CD4-positive, alpha-beta T cell (primary cell): ENCODE measurements around the gene PRF1. TPM values are rescaled to one million over a fixed set of nuclear protein-coding genes. Genes with fewer than 3 reads are reported as not detected.
A peak's percentile ranks its signal among the peaks of the same experiment; 100 is the strongest.

Experiments
- ATAC-seq: fragments of 200-7000 bp; cut with Tn5 transposase; one replicate; pipeline ENCODE4 v1.10.0; 2022; ENCODE audit warnings: mild to moderate bottlenecking; ENCODE audit not compliant: poor library complexity
- CTCF ChIA-PET: fragments of 350-600 bp; sonication (Branson Sonifier 250); formaldehyde crosslinking; loops from one replicate; lab custom pipeline; 2021; ENCODE audit warnings: antibody characterized with exemption, inconsistent platforms; lab: Charles Lee
- POLR2A ChIA-PET: fragments of 350-600 bp; sonication (Branson Sonifier 250); formaldehyde crosslinking; loops from one replicate; lab custom pipeline; 2021; ENCODE audit warnings: antibody characterized with exemption, inconsistent platforms; lab: Charles Lee
- DNase-seq, 14 experiments: peaks; one replicate each; pipeline ENCODE4 v3.0.0-alpha.2; 2013 to 2020; ENCODE audit warnings: mixed read lengths in 2 of 14
- H3K27ac ChIP-seq, 2 donors: one replicate each; pipeline versions ENCODE4 v1.5.1 to v1.7.0; 2013; ENCODE audit warnings: low read length in 2 of 2, low read depth in 1 of 2, mild to moderate bottlenecking in 1 of 2
- H3K27me3 ChIP-seq, 2 experiments: 1 replicate in 1 of 2; 2 replicates in 1 of 2; pipeline versions ENCODE4 v1.6.1 to v1.7.0; 2013; ENCODE audit warnings: low read length in 2 of 2, control low read depth in 1 of 2, mild to moderate bottlenecking in 1 of 2, moderate library complexity in 1 of 2; ENCODE audit not compliant: insufficient read depth in 2 of 2, control insufficient read depth in 1 of 2
- H3K36me3 ChIP-seq: one replicate; pipeline ENCODE4 v1.6.1; 2013; ENCODE audit warnings: low read length, control low read depth; ENCODE audit not compliant: insufficient read depth
- H3K4me1 ChIP-seq: one replicate; pipeline ENCODE4 v1.6.1; 2013; ENCODE audit warnings: low read length, control low read depth; ENCODE audit not compliant: insufficient read depth
- H3K4me3 ChIP-seq: one replicate; pipeline ENCODE4 v1.5.1; 2013; ENCODE audit warnings: mild to moderate bottlenecking, low read length, moderate library complexity
- H3K9me3 ChIP-seq, 2 experiments: 1 replicate in 1 of 2; 2 replicates in 1 of 2; pipeline versions ENCODE4 v1.6.1 to v1.7.0; 2013; ENCODE audit warnings: low read length in 2 of 2, mild to moderate bottlenecking in 2 of 2, control low read depth in 1 of 2, moderate library complexity in 1 of 2; ENCODE audit not compliant: control insufficient read depth in 1 of 2, insufficient read depth in 1 of 2
- H3K27ac Mint-ChIP-seq: one replicate; pipeline ENCODE4 v1.8.0; 2020; ENCODE audit warnings: mixed read lengths
- H3K27me3 Mint-ChIP-seq: one replicate; pipeline ENCODE4 v1.8.0; 2021; ENCODE audit warnings: mixed read lengths
- H3K36me3 Mint-ChIP-seq: one replicate; pipeline ENCODE4 v1.8.0; 2021; ENCODE audit warnings: low read depth, mixed read lengths
- H3K4me1 Mint-ChIP-seq: one replicate; pipeline ENCODE4 v1.8.0; 2021; ENCODE audit warnings: low read depth, mixed read lengths
- H3K4me3 Mint-ChIP-seq: one replicate; pipeline ENCODE4 v1.8.0; 2020; ENCODE audit warnings: mild to moderate bottlenecking, mixed read lengths
- H3K9me3 Mint-ChIP-seq: one replicate; pipeline ENCODE4 v1.8.0; 2020; ENCODE audit warnings: mixed read lengths
- intact Hi-C, 2 experiments: fragments of 100-400 bp; cut with DNase I in 1 of 2; cut with micrococcal nuclease in 1 of 2; formaldehyde crosslinking; loops; one replicate each; pipeline versions ENCODE4 v1.15.1 to v1.9.0; 2023 to 2025; cut with DNase I, micrococcal nuclease
- total RNA-seq, 174 experiments: library from RNA in 2 of 174; stranded (reverse) in 2 of 174; gene quantifications; one replicate each; pipeline ENCODE4 v1.2.3 and lab custom pipeline; 2021 to 2026
- TF ChIP-seq, protein P1 (sequence below): fragments of 200-600 bp; IDR thresholded peaks from one replicate; pipeline ENCODE4 v1.8.0; 2022; ENCODE audit warnings: antibody characterized with exemption, mild to moderate bottlenecking

Gene PRF1
- total RNA-seq, 2 experiments from 2014 or later = 7.4 to 9.4 TPM

GRCh38 chr10:70559861-70560260 lies 42.7 kb downstream of the PRF1 start:
- H3K4me3 ChIP-seq = no peak overlapping the region
- H3K4me3 Mint-ChIP-seq = peak overlapping the region; percentile 8

GRCh38 chr10:70558871-70559810 lies 43.4 kb downstream of the PRF1 start:
- H3K27me3 Mint-ChIP-seq = no peaks in the 10 kb centered on the region
- no peaks in the 10 kb centered on the region for H3K9me3 Mint-ChIP-seq
- peak overlapping the region; percentile 64 for H3K4me3 Mint-ChIP-seq
- DNase-seq = peak; percentile 38 to 75 (median 58)
- H3K9me3 ChIP-seq = no peaks in the 10 kb centered on the region
- ChIA-PET POLR2A (interaction anchor here (1.2 kb wide), 1 partner anchor 17 kb away, joined by 3 read pairs; no protein-coding TSS in a partner anchor), CTCF (interaction anchor here (0.9 to 1.2 kb wide), 3 partner anchors 9 to 43 kb away, joined by 4 to 7 read pairs (median 5); partner anchors contain the start of gene PRF1)
- intact Hi-C loops = loop anchor here in 1 of 2 experiments (1.0 kb wide), 1 partner anchor 200 kb away; no protein-coding TSS in a partner anchor
- H3K27ac Mint-ChIP-seq = no peak overlapping the region
- H3K36me3 Mint-ChIP-seq = no peaks in the 10 kb centered on the region
- H3K4me1 Mint-ChIP-seq = peaks cover 9% of the 10 kb centered on the region
- H3K27ac ChIP-seq = no peak overlapping the region
- peaks cover 9% of the 10 kb centered on the region for H3K4me1 ChIP-seq
- ATAC-seq = peak; percentile 95
- H3K36me3 ChIP-seq = no peaks in the 10 kb centered on the region
- H3K4me3 ChIP-seq = peak overlapping the region; percentile 52
- no peaks in the 10 kb centered on the region for H3K27me3 ChIP-seq
- TF ChIP-seq, protein P1, sequence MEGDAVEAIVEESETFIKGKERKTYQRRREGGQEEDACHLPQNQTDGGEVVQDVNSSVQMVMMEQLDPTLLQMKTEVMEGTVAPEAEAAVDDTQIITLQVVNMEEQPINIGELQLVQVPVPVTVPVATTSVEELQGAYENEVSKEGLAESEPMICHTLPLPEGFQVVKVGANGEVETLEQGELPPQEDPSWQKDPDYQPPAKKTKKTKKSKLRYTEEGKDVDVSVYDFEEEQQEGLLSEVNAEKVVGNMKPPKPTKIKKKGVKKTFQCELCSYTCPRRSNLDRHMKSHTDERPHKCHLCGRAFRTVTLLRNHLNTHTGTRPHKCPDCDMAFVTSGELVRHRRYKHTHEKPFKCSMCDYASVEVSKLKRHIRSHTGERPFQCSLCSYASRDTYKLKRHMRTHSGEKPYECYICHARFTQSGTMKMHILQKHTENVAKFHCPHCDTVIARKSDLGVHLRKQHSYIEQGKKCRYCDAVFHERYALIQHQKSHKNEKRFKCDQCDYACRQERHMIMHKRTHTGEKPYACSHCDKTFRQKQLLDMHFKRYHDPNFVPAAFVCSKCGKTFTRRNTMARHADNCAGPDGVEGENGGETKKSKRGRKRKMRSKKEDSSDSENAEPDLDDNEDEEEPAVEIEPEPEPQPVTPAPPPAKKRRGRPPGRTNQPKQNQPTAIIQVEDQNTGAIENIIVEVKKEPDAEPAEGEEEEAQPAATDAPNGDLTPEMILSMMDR = peak; percentile 53

More at GRCh38 chr10:70559861-70560260, 42.7 kb downstream of the PRF1 start:
- Mint-ChIP-seq H3K9me3 (no peaks in the 10 kb centered on the region), H3K27ac (no peak overlapping the region), H3K4me1 (peaks cover 9% of the 10 kb centered on the region), H3K27me3 (no peaks in the 10 kb centered on the region), H3K36me3 (no peaks in the 10 kb centered on the region)
- DNase-seq = no peak
- TF ChIP-seq, protein P1 = no peak
- CTCF ChIA-PET = no interaction called here
- no peak overlapping the region for H3K27ac ChIP-seq
- ATAC-seq = no peak
- POLR2A ChIA-PET = interaction anchor here (1.2 kb wide), 1 partner anchor 16 kb away, joined by 3 read pairs; no protein-coding TSS in a partner anchor
- H3K4me1 ChIP-seq = peaks cover 9% of the 10 kb centered on the region
- intact Hi-C loops = loop anchor here (1.0 to 10.0 kb wide), 2 partner anchors 115 to 199 kb away; partner anchors contain the start of gene ADAMTS14 (in 1 of the 2)
- H3K9me3 ChIP-seq = no peaks in the 10 kb centered on the region
- no peaks in the 10 kb centered on the region for H3K36me3 ChIP-seq
- no peaks in the 10 kb centered on the region for H3K27me3 ChIP-seq

- no peak overlapping the region for H3K27ac ChIP-seq
- H3K9me3 ChIP-seq = no peaks in the 10 kb centered on the region
- Mint-ChIP-seq H3K27me3 (no peaks in the 10 kb centered on the region), H3K4me1 (peaks cover 9% of the 10 kb centered on the region), H3K36me3 (no peaks in the 10 kb centered on the region), H3K4me3 (no peak overlapping the region), H3K9me3 (no peaks in the 10 kb centered on the region), H3K27ac (no peak overlapping the region)
- peaks cover 9% of the 10 kb centered on the region for H3K4me1 ChIP-seq
- TF ChIP-seq, protein P1 = no peak
- POLR2A ChIA-PET = no interaction called here
- no peak for DNase-seq
- intact Hi-C loops = no loop called here
- no peaks in the 10 kb centered on the region for H3K27me3 ChIP-seq
- no peaks in the 10 kb centered on the region for H3K36me3 ChIP-seq
- ATAC-seq = no peak
- CTCF ChIA-PET = interaction anchor here (1.2 kb wide), 2 partner anchors 20 to 44 kb away, joined by 5 to 7 read pairs; partner anchors contain the start of gene PRF1
- H3K4me3 ChIP-seq = no peak overlapping the region
Observed at GRCh38 chr10:70558295-70558694, 44.2 kb downstream of the PRF1 start.
